ENCODE measurements around the gene ZSCAN31.

GRCh38 chr6:28355743-28356665 lies 20.1 kb upstream of the ZSCAN31 start:
- peak; percentile 71 to 76 (median 72) for TF ChIP-seq CTCF (IDR thresholded peaks at IDR 0.05 in 2 of 3, conservative IDR thresholded peaks at IDR 0.05 in 1 of 3; ENCODE audit: control insufficient read depth in 2 of 3, extremely low read depth in 1 of 3, insufficient read depth in 1 of 3, low read depth in 3 of 3, low read length in 3 of 3)
- TF ChIP-seq SUZ12 (IDR thresholded peaks at IDR 0.05; ENCODE audit: unreplicated experiment): no peak

Data from GM12878 (cell line).